Amygdala (tissue), 56 donors: ENCODE data around the gene RAB31.

Source experiments
- DNase-seq, 56 donors: peaks; one replicate each; lab custom pipeline; 2025; lab: John Stamatoyannopoulos, UW

The RAB31 gene

GRCh38 chr18:9809697-9810096 is 101.6 kb downstream of the RAB31 start:
- DNase-seq, result no peak

GRCh38 chr18:9810299-9810698 is 102.2 kb downstream of the RAB31 start:
- DNase-seq, result no peak

- no peak for DNase-seq
Observed at GRCh38 chr18:9810994-9811705, 103.0 kb downstream of the RAB31 start.

GRCh38 chr18:9811978-9812377 is 103.9 kb downstream of the RAB31 start:
- no peak for DNase-seq

GRCh38 chr18:9814431-9814830 is 106.3 kb downstream of the RAB31 start:
- no peak for DNase-seq

- DNase-seq, result no peak
Observed at GRCh38 chr18:9817286-9817685, 109.2 kb downstream of the RAB31 start.

- no peak for DNase-seq
Observed at GRCh38 chr18:9817725-9818422, 109.8 kb downstream of the RAB31 start.

- no peak for DNase-seq
Observed at GRCh38 chr18:9818423-9818734, 110.3 kb downstream of the RAB31 start.

GRCh38 chr18:9820127-9820526 is 112.0 kb downstream of the RAB31 start:
- DNase-seq, result no peak

GRCh38 chr18:9820719-9821118 is 112.6 kb downstream of the RAB31 start:
- DNase-seq, result no peak

- no peak for DNase-seq
Observed at GRCh38 chr18:9822587-9823185, 114.6 kb downstream of the RAB31 start.

GRCh38 chr18:9823805-9824473 is 115.8 kb downstream of the RAB31 start:
- DNase-seq, result no peak

GRCh38 chr18:9824474-9824832 is 116.4 kb downstream of the RAB31 start:
- DNase-seq, result no peak

- DNase-seq, result no peak
Observed at GRCh38 chr18:9824952-9825371, 116.9 kb downstream of the RAB31 start.

GRCh38 chr18:9825571-9826073 is 117.5 kb downstream of the RAB31 start:
- DNase-seq, result peak in 1 of 56 donors; percentile 37

- no peak for DNase-seq
Observed at GRCh38 chr18:9826685-9827084, 118.6 kb downstream of the RAB31 start.

GRCh38 chr18:9827211-9827792 is 119.2 kb downstream of the RAB31 start:
- DNase-seq, result no peak

GRCh38 chr18:9827793-9828505 is 119.8 kb downstream of the RAB31 start:
- peak in 3 of 56 donors; percentile 31 to 47 (median 35) for DNase-seq

- DNase-seq, result no peak
Observed at GRCh38 chr18:9828506-9829396, 120.7 kb downstream of the RAB31 start.
